HepG2 (cell line): ENCODE data around the gene LZTFL1. TPM values are rescaled to one million over a fixed set of nuclear protein-coding genes. Genes with fewer than 3 reads are reported as not detected.

Source experiments
- ATAC-seq: fragments of 200-7000 bp; cut with Tn5 transposase; 3 replicates; pipeline ENCODE4 v1.9.1; 2020; ENCODE audit warnings: mild to moderate bottlenecking, moderate library complexity
- BruUV-seq: library from RNA; stranded (reverse); fragments of 400-500 nt; replicated peaks from 2 replicates; lab custom pipeline; 2021; lab: Mats Ljungman, UMichigan
- CTCF ChIA-PET: fragments of 300-600 bp; formaldehyde crosslinking; extraction: SDS; loops from one replicate; lab custom pipeline; 2021; ENCODE audit warnings: low total read pairs, inconsistent platforms, low intra/inter-chr PET ratio; lab: Yijun Ruan, JAX
- POLR2A ChIA-PET: fragments of 350-600 bp; sonication (Branson Sonifier 250); formaldehyde crosslinking; loops from one replicate; lab custom pipeline; 2020; ENCODE audit warnings: antibody characterized with exemption, inconsistent platforms; lab: Yijun Ruan, JAX
- DNase-seq: peaks from one replicate; pipeline ENCODE4 v3.0.0-alpha.2; 2015; ENCODE audit warnings: low spot score
- FAIRE-seq: peaks from 3 replicates; lab custom pipeline; 2011; peaks lifted over from hg19 to GRCh38; lab: Jason Lieb, UNC
- H2AFZ ChIP-seq: one replicate; pipeline ENCODE4 v1.6.1; 2011; ENCODE audit warnings: low read length, inconsistent platforms
- H3K27ac ChIP-seq: fragments of 300-600 bp; 3 replicates; pipeline ENCODE4 v1.8.0; 2011; ENCODE audit warnings: mixed run types, mild to moderate bottlenecking, mixed read lengths, low read length, inconsistent platforms; ENCODE audit not compliant: insufficient read depth; ENCODE audit errors: extremely low read length
- H3K27me3 ChIP-seq, 2 experiments: fragments of 200-600 bp in 1 of 2; 2 replicates in 1 of 2; 3 replicates in 1 of 2; pipeline versions ENCODE4 v1.6.0 to v1.8.0; 2011; ENCODE audit warnings: low read length in 2 of 2, mild to moderate bottlenecking in 2 of 2, moderate library complexity in 2 of 2, inconsistent platforms in 1 of 2; ENCODE audit not compliant: insufficient read depth in 2 of 2, control insufficient read depth in 1 of 2
- H3K36me3 ChIP-seq, 2 experiments: fragments of 200-600 bp in 1 of 2; replicated peaks in 1 of 2; 2 replicates in 1 of 2; 3 replicates in 1 of 2; pipeline versions ENCODE4 v1.5.1 to v1.8.0; 2011; ENCODE audit warnings: low read length in 2 of 2, inconsistent platforms in 1 of 2; ENCODE audit not compliant: insufficient read depth in 2 of 2, control insufficient read depth in 1 of 2
- H3K4me1 ChIP-seq: 2 replicates; pipeline ENCODE4 v1.5.1; 2012; ENCODE audit warnings: low read length, inconsistent platforms; ENCODE audit not compliant: insufficient read depth
- H3K4me2 ChIP-seq: 2 replicates; pipeline ENCODE4 v1.6.0; 2011; ENCODE audit warnings: low read depth, low read length, inconsistent platforms
- H3K4me3 ChIP-seq, 3 experiments: fragments of 200-600 bp in 1 of 3; sonication (generic), shearing (Covaris generic) in 1 of 3; replicated peaks in 1 of 3; 2 replicates each; pipeline ENCODE4 v1.5.1; 2011 to 2016; ENCODE audit warnings: low read length in 3 of 3, inconsistent platforms in 2 of 3, low read depth in 2 of 3, mild to moderate bottlenecking in 2 of 3, control low read depth in 1 of 3, mixed read lengths in 1 of 3; ENCODE audit not compliant: insufficient read depth in 1 of 3
- H3K79me2 ChIP-seq: one replicate; pipeline ENCODE4 v1.6.1; 2011; ENCODE audit warnings: low read length, inconsistent platforms; ENCODE audit not compliant: insufficient read depth
- H3K9ac ChIP-seq: 2 replicates; pipeline ENCODE4 v1.6.0; 2011; ENCODE audit warnings: mild to moderate bottlenecking, low read depth, low read length, inconsistent platforms; ENCODE audit not compliant: insufficient read depth
- H3K9me3 ChIP-seq: 2 replicates; pipeline ENCODE4 v1.5.1; 2012; ENCODE audit warnings: mild to moderate bottlenecking, low read length
- H4K20me1 ChIP-seq: 2 replicates; pipeline ENCODE4 v1.6.0; 2011; ENCODE audit warnings: inconsistent platforms, mild to moderate bottlenecking, low read length, moderate library complexity; ENCODE audit not compliant: insufficient read depth
- DRAP1 ChIP-seq: IDR thresholded peaks from 2 replicates; pipeline ENCODE4 v1.6.1; 2016; ENCODE audit warnings: missing genetic modification reagents, missing compliant biosample characterization
- HOXA7 ChIP-seq: sonication (generic); formaldehyde crosslinking; IDR thresholded peaks from 2 replicates; pipeline ENCODE4 v1.8.1; 2022; ENCODE audit warnings: mild to moderate bottlenecking, missing genetic modification reagents, moderate library complexity
- TBP ChIP-seq: sonication (generic); formaldehyde crosslinking; IDR thresholded peaks from 2 replicates; pipeline ENCODE4 v1.5.0; 2020; ENCODE audit warnings: missing genetic modification reagents
- THAP9 ChIP-seq: sonication (generic); formaldehyde crosslinking; IDR thresholded peaks from 2 replicates; pipeline ENCODE4; 2020; ENCODE audit warnings: missing genetic modification reagents, mild to moderate bottlenecking, borderline replicate concordance
- ZNF557 ChIP-seq: sonication (generic); formaldehyde crosslinking; IDR thresholded peaks from 2 replicates; pipeline ENCODE4 v1.4.0; 2020; ENCODE audit warnings: missing genetic modification reagents
- WGBS: methylation state at CpG from one replicate; pipeline ENCODE4 v1.1.6; 2017; ENCODE audit warnings: low lambda C conversion rate; 5-methylcytosine and 5-hydroxymethylcytosine counted together
- in situ Hi-C: cut with HindIII; loops from 2 replicates; pipeline ENCODE4 v1.10.0; 2017; ENCODE audit warnings: low pct_unique_long_range_greater_than_20kb; ENCODE audit not compliant: extremely low pct_ligation_motif_present
- intact Hi-C: fragments of 100-400 bp; cut with micrococcal nuclease; formaldehyde crosslinking; loops from one replicate; pipeline ENCODE4 v1.10.0; 2022; ENCODE audit not compliant: unreplicated experiment
- polyA plus RNA-seq, 8 experiments: library from polyadenylated mRNA; depleted of rRNA in 3 of 8; stranded (reverse) in 7 of 8; unstranded in 1 of 8; fragments of >200 nt; fragmentation: Illumina TruSeq in 4 of 8; extraction: Trizol in 4 of 8; gene quantifications; 2 replicates each; pipeline versions ENCODE4 v1.2.1 to v1.2.3, GENCODE V29; 2011 to 2016; ENCODE audit warnings: low read depth in 4 of 8, missing spikeins in 1 of 8, mixed read lengths in 1 of 8; ENCODE audit not compliant: insufficient read depth in 1 of 8
- total RNA-seq, 5 experiments: library from RNA; depleted of rRNA; stranded (reverse); fragments of >200 nt; fragmentation: Illumina TruSeq; extraction: Trizol; gene quantifications; 2 replicates each; pipeline ENCODE4 v1.2.3, GENCODE V29; 2016; ENCODE audit warnings: low read depth in 1 of 5

LZTFL1 gene
- total and polyA plus RNA-seq, 2 of the 13 experiments (the other 11 are each of a cell fraction or from before 2014, with no cell fraction given) = 16.6 to 17.2 TPM

- ATAC-seq (no peak), FAIRE-seq (no peak), DNase-seq (no peak)
- ChIA-PET POLR2A (no interaction called here), CTCF (no interaction called here)
- H3K4me3 ChIP-seq = no peak overlapping the region
- H3K36me3 ChIP-seq = no peaks in the 10 kb centered on the region
- no peak overlapping the region for H3K4me2 ChIP-seq
- no peak overlapping the region for H2AFZ ChIP-seq
- H3K9me3 ChIP-seq = no peaks in the 10 kb centered on the region
- WGBS = 8% methylated on average over 4 of the region's 4 CpGs
- H3K4me1 ChIP-seq = no peaks in the 10 kb centered on the region
- no TSS peak for BruUV-seq
- H3K27ac ChIP-seq = no peak overlapping the region
- no peaks in the 10 kb centered on the region for H3K79me2 ChIP-seq
- TF ChIP-seq ZNF557 (CRISPR knock-in tag) (no peak), HOXA7 (CRISPR knock-in tag) (no peak), TBP (no peak), THAP9 (no peak), DRAP1 (no peak)
- in situ Hi-C loops = no loop called here
- intact Hi-C loops = no loop called here
- no peak overlapping the region for H3K9ac ChIP-seq
- no peaks in the 10 kb centered on the region for H4K20me1 ChIP-seq
- peaks cover 0 to 43% of the 10 kb centered on the region in 2 experiments; a peak in 4 of 5 replicates for H3K27me3 ChIP-seq
Observed at GRCh38 chr3:45789235-45789812, 52.6 kb downstream of the LZTFL1 start.
